WTC11 (cell line): ENCODE data around the gene KCMF1. TPM values are rescaled to one million over a fixed set of nuclear protein-coding genes. Genes with fewer than 3 reads are reported as not detected.
A peak's percentile ranks its signal among the peaks of the same experiment; 100 is the strongest.

Source experiments
- ARID4B ChIP-seq: sonication (generic); formaldehyde crosslinking; IDR thresholded peaks from 2 replicates; pipeline ENCODE4 v1.8.0; 2023; ENCODE audit warnings: missing genetic modification reagents, mild to moderate bottlenecking, borderline replicate concordance
- CDX4 ChIP-seq: fragments of 250-450 bp; sonication (Bioruptor Pico); IDR thresholded peaks from 2 replicates; pipeline ENCODE4 v1.9.0; 2021; ENCODE audit warnings: moderate library complexity, mild to moderate bottlenecking, inconsistent platforms, borderline replicate concordance
- EMX1 ChIP-seq: fragments of 250-450 bp; sonication (Bioruptor Pico); IDR thresholded peaks from 2 replicates; pipeline ENCODE4 v1.8.0; 2021; ENCODE audit warnings: mild to moderate bottlenecking
- ESRRA ChIP-seq: sonication (generic); formaldehyde crosslinking; IDR thresholded peaks from 2 replicates; pipeline ENCODE4 v1.8.1; 2022; ENCODE audit warnings: mild to moderate bottlenecking, missing genetic modification reagents, borderline replicate concordance
- FOXJ3 ChIP-seq: sonication (generic); formaldehyde crosslinking; IDR thresholded peaks from 2 replicates; pipeline ENCODE4 v1.9.0; 2021; ENCODE audit warnings: missing genetic modification reagents, mild to moderate bottlenecking, borderline replicate concordance
- FOXK1 ChIP-seq: sonication (generic); formaldehyde crosslinking; IDR thresholded peaks from 2 replicates; pipeline ENCODE4 v1.8.0; 2022; ENCODE audit warnings: mild to moderate bottlenecking, moderate library complexity, missing genetic modification reagents
- GTF2I ChIP-seq: fragments of 250-450 bp; sonication (Bioruptor Pico); conservative IDR thresholded peaks from 2 replicates; pipeline ENCODE4 v1.4.0; 2021; ENCODE audit warnings: mild to moderate bottlenecking
- HMGA2 ChIP-seq: fragments of 250-450 bp; sonication (Bioruptor Pico); IDR thresholded peaks from 2 replicates; pipeline ENCODE4 v1.4.0; 2021; ENCODE audit warnings: mild to moderate bottlenecking, moderate library complexity
- HMGXB4 ChIP-seq: sonication (generic); formaldehyde crosslinking; IDR thresholded peaks from 2 replicates; pipeline ENCODE4 v1.8.1; 2023; ENCODE audit warnings: mild to moderate bottlenecking, moderate library complexity, missing genetic modification reagents
- IRF2 ChIP-seq: sonication (generic); formaldehyde crosslinking; IDR thresholded peaks from 2 replicates; pipeline ENCODE4 v1.8.0; 2022; ENCODE audit warnings: low read depth, missing genetic modification reagents, borderline replicate concordance
- MAX ChIP-seq: sonication (generic); formaldehyde crosslinking; IDR thresholded peaks from 2 replicates; pipeline ENCODE4 v1.8.0; 2022; ENCODE audit warnings: mild to moderate bottlenecking, missing genetic modification reagents
- MXD4 ChIP-seq: fragments of 250-450 bp; sonication (Bioruptor Pico); IDR thresholded peaks from 2 replicates; pipeline ENCODE4 v1.8.0; 2021; ENCODE audit warnings: mild to moderate bottlenecking, moderate library complexity, borderline replicate concordance
- NFE2L1 ChIP-seq: sonication (generic); formaldehyde crosslinking; IDR thresholded peaks from 2 replicates; pipeline ENCODE4 v1.8.1; 2023; ENCODE audit warnings: missing genetic modification reagents
- NR1H2 ChIP-seq: sonication (generic); formaldehyde crosslinking; IDR thresholded peaks from 2 replicates; pipeline ENCODE4 v1.9.0; 2021; ENCODE audit warnings: mild to moderate bottlenecking, moderate library complexity, missing genetic modification reagents
- NR2C2 ChIP-seq: sonication (generic); formaldehyde crosslinking; IDR thresholded peaks from 2 replicates; pipeline ENCODE4 v1.8.0; 2022; ENCODE audit warnings: mild to moderate bottlenecking, missing genetic modification reagents
- PREB ChIP-seq: sonication (generic); formaldehyde crosslinking; IDR thresholded peaks from 2 replicates; pipeline ENCODE4 v1.8.1; 2022; ENCODE audit warnings: mild to moderate bottlenecking, missing genetic modification reagents, moderate library complexity, borderline replicate concordance
- RELA ChIP-seq: sonication (generic); formaldehyde crosslinking; IDR thresholded peaks from 2 replicates; pipeline ENCODE4 v1.8.1; 2022; ENCODE audit warnings: missing genetic modification reagents, mild to moderate bottlenecking, borderline replicate concordance
- RORB ChIP-seq: fragments of 250-450 bp; sonication (Bioruptor Pico); IDR thresholded peaks from 2 replicates; pipeline ENCODE4 v1.9.0; 2021; ENCODE audit warnings: mild to moderate bottlenecking
- TEAD1 ChIP-seq: sonication (generic); formaldehyde crosslinking; IDR thresholded peaks from 2 replicates; pipeline ENCODE4 v1.8.0; 2022; ENCODE audit warnings: mild to moderate bottlenecking, missing genetic modification reagents
- ZBTB21 ChIP-seq: sonication (generic); formaldehyde crosslinking; IDR thresholded peaks from 2 replicates; pipeline ENCODE4 v1.8.1; 2023; ENCODE audit warnings: mild to moderate bottlenecking, missing genetic modification reagents, borderline replicate concordance
- ZNF138 ChIP-seq: sonication (generic); formaldehyde crosslinking; conservative IDR thresholded peaks from 2 replicates; pipeline ENCODE4 v1.8.1; 2022; ENCODE audit warnings: mild to moderate bottlenecking, moderate library complexity, missing genetic modification reagents
- ZNF219 ChIP-seq: sonication (generic); formaldehyde crosslinking; IDR thresholded peaks from 2 replicates; pipeline ENCODE4 v1.8.0; 2023; ENCODE audit warnings: missing genetic modification reagents, mild to moderate bottlenecking, borderline replicate concordance
- ZNF232 ChIP-seq: sonication (generic); formaldehyde crosslinking; IDR thresholded peaks from 2 replicates; pipeline ENCODE4 v1.8.0; 2022; ENCODE audit warnings: mild to moderate bottlenecking, missing genetic modification reagents
- ZNF263 ChIP-seq: sonication (generic); formaldehyde crosslinking; IDR thresholded peaks from 2 replicates; pipeline ENCODE4 v1.8.1; 2022; ENCODE audit warnings: low read depth, mild to moderate bottlenecking, moderate library complexity, missing genetic modification reagents
- total RNA-seq: library from RNA; stranded (reverse); gene quantifications from 3 replicates; pipeline ENCODE4 v1.2.3, GENCODE V29; 2021
- TF ChIP-seq, protein P1 (sequence below): fragments of 250-450 bp; sonication (Bioruptor Pico); conservative IDR thresholded peaks from 2 replicates; pipeline ENCODE4 v1.9.0; 2021; ENCODE audit warnings: mild to moderate bottlenecking
- TF ChIP-seq, protein P2 (sequence below): fragments of 200-600 bp; IDR thresholded peaks from 2 replicates; pipeline ENCODE4 v1.8.0; 2022; ENCODE audit warnings: antibody characterized with exemption

Gene KCMF1
- total RNA-seq, 1 experiment from 2014 or later: 117 TPM

GRCh38 chr2:84958135-84959059 is 12.6 kb upstream of the KCMF1 start (continued):
- TF ChIP-seq RORB (CRISPR knock-in tag) (no peak), HMGXB4 (CRISPR knock-in tag) (0 out of 2 replicates have a peak, but pooled peaks have one; percentile 6), GTF2I (no peak), ZNF219 (CRISPR knock-in tag) (no peak), RELA (CRISPR knock-in tag) (no peak), CDX4 (CRISPR knock-in tag) (no peak), NFE2L1 (CRISPR knock-in tag) (peak; percentile 88), ESRRA (CRISPR knock-in tag) (no peak), PREB (CRISPR knock-in tag) (no peak), ZNF138 (CRISPR knock-in tag) (no peak), ZBTB21 (CRISPR knock-in tag) (no peak), MAX (CRISPR knock-in tag) (peak; percentile 54; the same call in 1 of the 2 replicates), NR1H2 (CRISPR knock-in tag) (no peak), ARID4B (CRISPR knock-in tag) (no peak), EMX1 (CRISPR knock-in tag) (no peak), MXD4 (no peak), ZNF263 (CRISPR knock-in tag) (no peak), NR2C2 (CRISPR knock-in tag) (no peak), FOXJ3 (CRISPR knock-in tag) (no peak), IRF2 (no peak), HMGA2 (CRISPR knock-in tag) (no peak), FOXK1 (peak; percentile 91), ZNF232 (no peak), TEAD1 (CRISPR knock-in tag) (peak; percentile 98)
- TF ChIP-seq, protein P1, sequence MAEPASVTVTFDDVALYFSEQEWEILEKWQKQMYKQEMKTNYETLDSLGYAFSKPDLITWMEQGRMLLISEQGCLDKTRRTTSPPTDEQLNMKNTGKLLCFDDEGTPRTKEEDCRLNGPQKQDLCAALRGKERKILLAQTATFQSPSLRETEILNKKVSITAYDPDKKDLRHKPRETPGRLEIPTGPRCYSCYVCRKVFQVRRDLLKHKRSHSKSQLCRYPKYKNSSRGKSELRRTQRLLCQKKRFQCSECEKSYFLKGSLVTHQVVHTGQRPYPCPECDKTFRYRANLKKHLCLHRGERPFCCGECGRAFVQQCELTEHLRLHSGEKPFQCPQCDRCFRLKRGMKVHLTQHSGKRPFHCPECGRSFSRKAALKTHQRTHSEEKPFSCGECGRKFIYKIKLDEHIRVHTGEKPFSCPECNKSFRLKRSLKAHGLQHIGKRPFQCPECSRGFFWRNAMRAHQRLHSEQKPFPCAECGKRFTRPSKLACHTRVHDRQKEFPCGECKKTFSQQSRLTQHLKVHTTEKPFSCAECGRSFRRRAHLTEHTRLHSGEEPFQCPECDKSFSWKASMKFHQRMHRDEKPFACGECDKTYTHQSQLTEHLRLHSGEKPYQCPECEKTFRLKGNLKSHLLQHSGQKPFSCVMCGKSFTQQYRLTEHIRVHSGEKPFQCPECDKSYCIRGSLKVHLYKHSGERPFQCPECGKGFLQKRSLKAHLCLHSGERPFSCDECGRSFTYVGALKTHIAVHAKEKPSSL (CRISPR knock-in tag): no peak
- TF ChIP-seq, protein P2, sequence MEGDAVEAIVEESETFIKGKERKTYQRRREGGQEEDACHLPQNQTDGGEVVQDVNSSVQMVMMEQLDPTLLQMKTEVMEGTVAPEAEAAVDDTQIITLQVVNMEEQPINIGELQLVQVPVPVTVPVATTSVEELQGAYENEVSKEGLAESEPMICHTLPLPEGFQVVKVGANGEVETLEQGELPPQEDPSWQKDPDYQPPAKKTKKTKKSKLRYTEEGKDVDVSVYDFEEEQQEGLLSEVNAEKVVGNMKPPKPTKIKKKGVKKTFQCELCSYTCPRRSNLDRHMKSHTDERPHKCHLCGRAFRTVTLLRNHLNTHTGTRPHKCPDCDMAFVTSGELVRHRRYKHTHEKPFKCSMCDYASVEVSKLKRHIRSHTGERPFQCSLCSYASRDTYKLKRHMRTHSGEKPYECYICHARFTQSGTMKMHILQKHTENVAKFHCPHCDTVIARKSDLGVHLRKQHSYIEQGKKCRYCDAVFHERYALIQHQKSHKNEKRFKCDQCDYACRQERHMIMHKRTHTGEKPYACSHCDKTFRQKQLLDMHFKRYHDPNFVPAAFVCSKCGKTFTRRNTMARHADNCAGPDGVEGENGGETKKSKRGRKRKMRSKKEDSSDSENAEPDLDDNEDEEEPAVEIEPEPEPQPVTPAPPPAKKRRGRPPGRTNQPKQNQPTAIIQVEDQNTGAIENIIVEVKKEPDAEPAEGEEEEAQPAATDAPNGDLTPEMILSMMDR: no peak
